Prostate gland (tissue), 2 donors: ENCODE measurements around the gene HYAL2.

Experiments
- POLR2A ChIP-seq: fragments of 450-650 bp; IDR thresholded peaks from one replicate; pipeline ENCODE4 v1.6.1; 2016; ENCODE audit warnings: antibody characterized with exemption, mild to moderate bottlenecking
- POLR2AphosphoS5 ChIP-seq: sonication (generic); formaldehyde crosslinking; IDR thresholded peaks from one replicate; pipeline ENCODE4 v1.6.1; 2017; ENCODE audit warnings: antibody characterized with exemption
- TF ChIP-seq, protein P1 (sequence below), 4 experiments: fragments of 200-600 bp in 2 of 4; fragments of 450-650 bp in 2 of 4; sonication (generic) in 2 of 4; IDR thresholded peaks; 1 replicate in 3 of 4; 2 replicates in 1 of 4; pipeline ENCODE4 v1.5.1; 2016 to 2019; ENCODE audit warnings: antibody characterized with exemption in 4 of 4, mild to moderate bottlenecking in 2 of 4, moderate library complexity in 2 of 4

DNA sequence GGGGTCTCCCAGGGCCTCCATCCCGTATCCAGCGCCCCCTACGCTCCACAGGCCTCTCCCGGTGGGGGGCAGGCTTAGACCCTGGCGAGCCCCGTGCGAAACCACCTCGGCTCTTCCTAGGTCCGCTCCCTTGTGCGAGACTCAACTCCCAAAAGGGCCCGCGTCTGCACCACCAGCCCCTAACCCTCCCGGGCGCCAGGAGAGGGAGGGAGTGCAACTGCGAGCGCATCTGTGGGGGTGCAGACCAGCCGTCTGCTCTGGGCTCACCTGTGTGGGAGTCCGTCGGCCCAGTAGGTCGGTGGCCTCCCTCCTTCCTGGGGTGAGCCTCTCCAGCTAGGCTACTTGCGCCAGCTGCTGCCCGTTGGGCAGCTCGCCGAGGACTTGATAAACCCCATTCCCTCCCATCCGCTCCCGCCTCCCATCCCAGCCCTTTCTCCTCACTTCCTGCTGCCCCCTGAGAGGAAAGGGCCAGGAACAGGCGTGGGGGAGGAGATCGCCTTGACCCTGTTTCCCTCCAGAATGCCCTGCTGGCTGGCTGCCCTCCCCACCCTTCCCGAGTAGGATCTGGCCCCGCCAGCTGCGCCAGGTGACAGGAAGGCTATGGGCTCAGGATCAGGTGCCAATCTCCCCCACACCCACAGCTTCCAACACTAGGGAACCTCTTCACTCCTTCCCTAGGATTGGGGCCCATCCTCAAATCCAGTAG lies at the start of gene HYAL2:
- TF ChIP-seq, protein P1, sequence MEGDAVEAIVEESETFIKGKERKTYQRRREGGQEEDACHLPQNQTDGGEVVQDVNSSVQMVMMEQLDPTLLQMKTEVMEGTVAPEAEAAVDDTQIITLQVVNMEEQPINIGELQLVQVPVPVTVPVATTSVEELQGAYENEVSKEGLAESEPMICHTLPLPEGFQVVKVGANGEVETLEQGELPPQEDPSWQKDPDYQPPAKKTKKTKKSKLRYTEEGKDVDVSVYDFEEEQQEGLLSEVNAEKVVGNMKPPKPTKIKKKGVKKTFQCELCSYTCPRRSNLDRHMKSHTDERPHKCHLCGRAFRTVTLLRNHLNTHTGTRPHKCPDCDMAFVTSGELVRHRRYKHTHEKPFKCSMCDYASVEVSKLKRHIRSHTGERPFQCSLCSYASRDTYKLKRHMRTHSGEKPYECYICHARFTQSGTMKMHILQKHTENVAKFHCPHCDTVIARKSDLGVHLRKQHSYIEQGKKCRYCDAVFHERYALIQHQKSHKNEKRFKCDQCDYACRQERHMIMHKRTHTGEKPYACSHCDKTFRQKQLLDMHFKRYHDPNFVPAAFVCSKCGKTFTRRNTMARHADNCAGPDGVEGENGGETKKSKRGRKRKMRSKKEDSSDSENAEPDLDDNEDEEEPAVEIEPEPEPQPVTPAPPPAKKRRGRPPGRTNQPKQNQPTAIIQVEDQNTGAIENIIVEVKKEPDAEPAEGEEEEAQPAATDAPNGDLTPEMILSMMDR (IDR thresholded peaks at IDR 0.05), result no peak
- TF ChIP-seq POLR2A, result no peak
- no peak for TF ChIP-seq POLR2AphosphoS5
